Measurements from ENCODE around the gene PGBD2.

Gene PGBD2

GRCh38 chr1:248900637-248901036 lies 5.4 kb upstream of the PGBD2 start:
- ChIA-PET POLR2A (no interaction called here), CTCF (no interaction called here)
- no peak for TF ChIP-seq NFRKB (IDR thresholded peaks at IDR 0.05)
- no peak for TF ChIP-seq FOXK2 (IDR thresholded peaks at IDR 0.05)
- no peak for TF ChIP-seq HDGF (IDR thresholded peaks at IDR 0.05; ENCODE audit: borderline replicate concordance)
- TF ChIP-seq FOXA1 (IDR thresholded peaks at IDR 0.05) = no peak
- no peak for TF ChIP-seq LEF1 (IDR thresholded peaks at IDR 0.05; ENCODE audit: borderline replicate concordance)
- TF ChIP-seq L3MBTL2 (conservative IDR thresholded peaks at IDR 0.05) = no peak
- TF ChIP-seq TARDBP (IDR thresholded peaks at IDR 0.05) = no peak
- TF ChIP-seq ELF4 (IDR thresholded peaks at IDR 0.05) = no peak
- no peak for TF ChIP-seq ARNT (IDR thresholded peaks at IDR 0.05)
- no peak for TF ChIP-seq PKNOX1 (IDR thresholded peaks at IDR 0.05)
- no peak for DNase-seq (ENCODE audit: extremely low spot score)

GRCh38 chr1:248901578-248901977 lies 4.5 kb upstream of the PGBD2 start:
- POLR2A ChIA-PET = no interaction called here
- DNase-seq (ENCODE audit: extremely low spot score) = no peak
- CTCF ChIA-PET = no interaction called here
- TF ChIP-seq FOXA1 (IDR thresholded peaks at IDR 0.05) = no peak
- TF ChIP-seq FOXK2 (IDR thresholded peaks at IDR 0.05) = no peak
- TF ChIP-seq PKNOX1 (IDR thresholded peaks at IDR 0.05) = no peak
- no peak for TF ChIP-seq CTBP1 (IDR thresholded peaks at IDR 0.05; ENCODE audit: borderline replicate concordance)
- TF ChIP-seq SP1 (IDR thresholded peaks at IDR 0.05) = no peak
- no peak for TF ChIP-seq FOXM1 (IDR thresholded peaks at IDR 0.05; ENCODE audit: borderline replicate concordance)
- TF ChIP-seq L3MBTL2 (conservative IDR thresholded peaks at IDR 0.05) = no peak
- TF ChIP-seq LEF1 (IDR thresholded peaks at IDR 0.05; ENCODE audit: borderline replicate concordance) = no peak
- no peak for TF ChIP-seq TARDBP (IDR thresholded peaks at IDR 0.05)
- TF ChIP-seq ELF4 (IDR thresholded peaks at IDR 0.05) = no peak
- no peak for TF ChIP-seq BHLHE40 (IDR thresholded peaks at IDR 0.05; ENCODE audit: borderline replicate concordance)
- no peak for TF ChIP-seq ZNF384 (IDR thresholded peaks at IDR 0.05)
- no peak for TF ChIP-seq ARNT (IDR thresholded peaks at IDR 0.05)
- TF ChIP-seq SUZ12 (IDR thresholded peaks at IDR 0.05) = no peak
- TF ChIP-seq NFRKB (IDR thresholded peaks at IDR 0.05) = no peak
- TF ChIP-seq HDGF (IDR thresholded peaks at IDR 0.05; ENCODE audit: borderline replicate concordance) = no peak

DNA sequence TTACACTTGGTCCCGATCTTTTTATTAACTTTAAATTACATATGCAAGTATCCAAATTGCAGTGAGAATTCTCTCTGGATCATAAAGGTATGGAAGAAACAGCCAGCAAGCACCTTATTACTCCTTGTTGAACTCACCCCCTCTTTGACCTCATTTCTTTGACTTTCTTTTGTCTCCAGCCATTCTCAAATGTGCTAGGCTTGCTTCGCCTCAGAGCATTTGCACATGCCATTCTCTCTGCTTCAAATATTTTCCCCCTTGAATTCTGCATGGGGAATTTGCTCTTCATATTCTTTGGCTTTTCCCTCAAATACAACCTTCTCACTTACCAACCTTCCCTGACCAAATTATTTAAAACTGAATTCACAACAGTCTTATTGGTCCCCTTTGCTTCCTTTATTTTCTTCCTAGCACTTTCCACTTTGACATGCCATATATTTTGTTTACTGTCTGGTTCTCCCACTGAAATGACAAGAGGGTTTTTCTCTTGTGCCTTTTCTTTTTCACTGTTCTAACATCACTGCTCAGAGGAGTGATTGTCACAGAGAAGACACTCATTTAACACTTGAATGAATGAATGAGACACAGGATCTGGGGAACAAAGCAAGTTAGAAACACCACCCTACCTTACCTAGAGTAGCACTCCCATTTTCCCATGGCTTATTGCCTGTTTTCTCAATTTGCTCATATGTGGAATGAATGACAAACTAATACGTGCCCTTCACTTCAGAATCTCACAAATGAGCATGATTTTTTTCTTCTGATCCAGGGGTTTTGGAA lies 1.4 kb upstream of the PGBD2 start:
- TF ChIP-seq ZNF384 (IDR thresholded peaks at IDR 0.05) (no peak), ELF4 (IDR thresholded peaks at IDR 0.05) (no peak), PKNOX1 (IDR thresholded peaks at IDR 0.05) (no peak), NFRKB (IDR thresholded peaks at IDR 0.05) (no peak), FOXM1 (IDR thresholded peaks at IDR 0.05; ENCODE audit: borderline replicate concordance) (no peak), FOXA1 (IDR thresholded peaks at IDR 0.05) (no peak)
- no peak for DNase-seq (ENCODE audit: extremely low spot score)
- POLR2A ChIA-PET = no interaction called here
- CTCF ChIA-PET = no interaction called here

DNA sequence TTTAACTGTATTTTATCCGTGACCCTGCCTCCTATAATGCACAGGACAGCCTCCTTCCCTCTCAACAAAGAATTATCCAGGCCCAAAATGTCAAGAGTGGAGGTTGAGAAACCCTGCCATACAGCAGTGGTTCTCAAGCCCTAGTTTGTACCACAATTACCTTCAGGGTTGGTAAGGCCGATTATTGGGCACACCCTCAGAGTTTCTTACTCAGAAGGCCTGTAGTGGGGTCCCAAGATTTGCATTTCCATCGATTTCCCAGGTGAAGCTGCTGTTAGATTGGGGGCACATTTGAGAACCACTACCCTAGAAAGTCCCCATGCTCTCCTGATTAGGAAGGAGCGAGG lies 400 bp upstream of the PGBD2 start:
- TF ChIP-seq LEF1 (IDR thresholded peaks at IDR 0.05; ENCODE audit: borderline replicate concordance) (no peak), ELF4 (IDR thresholded peaks at IDR 0.05) (no peak), L3MBTL2 (conservative IDR thresholded peaks at IDR 0.05) (0 out of 2 replicates have a peak, but pooled peaks have one; percentile 65), HDGF (IDR thresholded peaks at IDR 0.05; ENCODE audit: borderline replicate concordance) (0 out of 2 replicates have a peak, but pooled peaks have one; percentile 48), ARNT (IDR thresholded peaks at IDR 0.05) (no peak), CTBP1 (IDR thresholded peaks at IDR 0.05; ENCODE audit: borderline replicate concordance) (no peak)
- ChIA-PET CTCF (no interaction called here), POLR2A (interaction anchor here (0.7 to 1.0 kb wide), 5 partner anchors 18 to 68 kb away, joined by 3 to 6 read pairs (median 3); partner anchors contain the start of genes ZNF672 and ZNF692)
- DNase-seq (ENCODE audit: extremely low spot score) = no peak

- ChIA-PET CTCF (no interaction called here), POLR2A (no interaction called here)
- DNase-seq (ENCODE audit: extremely low spot score) = no peak
- TF ChIP-seq FOXA1 (IDR thresholded peaks at IDR 0.05) (no peak), BHLHE40 (IDR thresholded peaks at IDR 0.05; ENCODE audit: borderline replicate concordance) (no peak), CTBP1 (IDR thresholded peaks at IDR 0.05; ENCODE audit: borderline replicate concordance) (no peak), ARNT (IDR thresholded peaks at IDR 0.05) (no peak), SUZ12 (IDR thresholded peaks at IDR 0.05) (no peak), ELF4 (IDR thresholded peaks at IDR 0.05) (no peak), L3MBTL2 (conservative IDR thresholded peaks at IDR 0.05) (no peak), FOXM1 (IDR thresholded peaks at IDR 0.05; ENCODE audit: borderline replicate concordance) (no peak), NFRKB (IDR thresholded peaks at IDR 0.05) (no peak), FOXK2 (IDR thresholded peaks at IDR 0.05) (no peak), HDGF (IDR thresholded peaks at IDR 0.05; ENCODE audit: borderline replicate concordance) (no peak)
Observed at GRCh38 chr1:248906753-248907661, 972 bp downstream of the PGBD2 start.

DNA sequence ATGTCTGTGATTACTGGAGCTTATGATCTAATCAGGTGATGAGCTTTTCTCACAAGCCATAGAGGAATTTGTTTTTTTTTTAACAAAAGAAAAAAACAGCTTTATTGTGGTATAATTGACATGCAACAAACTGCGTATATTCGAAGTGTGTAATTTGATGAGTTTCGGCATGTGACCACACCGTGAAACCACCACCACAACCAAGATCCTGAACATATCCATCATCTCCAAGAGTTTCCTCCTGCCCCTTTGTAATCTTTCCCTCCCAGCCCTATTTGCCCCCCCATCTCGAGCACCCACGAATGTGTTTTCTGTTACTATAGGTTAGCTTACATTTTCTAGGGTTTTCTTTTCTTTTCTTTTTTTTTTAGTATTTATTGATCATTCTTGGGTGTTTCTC lies 4.7 kb downstream of the PGBD2 start:
- TF ChIP-seq CTBP1 (IDR thresholded peaks at IDR 0.05; ENCODE audit: borderline replicate concordance) (no peak), BHLHE40 (IDR thresholded peaks at IDR 0.05; ENCODE audit: borderline replicate concordance) (no peak), L3MBTL2 (conservative IDR thresholded peaks at IDR 0.05) (no peak), LEF1 (IDR thresholded peaks at IDR 0.05; ENCODE audit: borderline replicate concordance) (no peak), SP1 (IDR thresholded peaks at IDR 0.05) (no peak), NFRKB (IDR thresholded peaks at IDR 0.05) (no peak), ZNF384 (IDR thresholded peaks at IDR 0.05) (no peak), ARNT (IDR thresholded peaks at IDR 0.05) (no peak), ELF4 (IDR thresholded peaks at IDR 0.05) (no peak), FOXA1 (IDR thresholded peaks at IDR 0.05) (no peak)
- ChIA-PET POLR2A (no interaction called here), CTCF (interaction anchor here (0.7 kb wide), 1 partner anchor 52 kb away, joined by 3 read pairs; the partner anchor contains the start of gene ZNF692)
- DNase-seq (ENCODE audit: extremely low spot score) = no peak
